ENCODE results near the gene PIGT. TPM values are rescaled to one million over a fixed set of nuclear protein-coding genes. Genes with fewer than 3 reads are reported as not detected.
A peak's percentile ranks its signal among the peaks of the same experiment; 100 is the strongest.

PIGT gene
- total RNA-seq = 10 to 100 TPM; 49.9 to 86.3 (median 63.0) TPM

- 1 to 3% methylated on average over 9 to 46 of the region's 52 CpGs for WGBS, 2 donors
- peaks cover 14 to 38% (median 22%) of the 10 kb centered on the region in 4 donors for H3K36me3 ChIP-seq
- TF ChIP-seq POLR2A (IDR thresholded peaks at IDR 0.05) (peak; percentile 73 to 92 (median 84)), POLR2AphosphoS5 (IDR thresholded peaks at IDR 0.05) (peak; percentile 81 to 90), CTCF (IDR thresholded peaks at IDR 0.05) (peak in 2 of 6 experiments; percentile 3 to 23), EP300 (IDR thresholded peaks at IDR 0.05) (peak in 1 of 4 donors; percentile 21)
- H3K27me3 ChIP-seq = no peaks in the 10 kb centered on the region
- peaks cover 20 to 33% (median 25%) of the 10 kb centered on the region in 4 donors for H3K4me1 ChIP-seq
- peak within 1 kb of the TSS; percentile 80 to 91 (median 88) for H3K27ac ChIP-seq
- ATAC-seq (ENCODE audit: low FRiP score in 2 of 2) = peak; percentile 93 to 95
- H3K9me3 ChIP-seq = no peaks in the 10 kb centered on the region
- H3K4me3 ChIP-seq = peak within 1 kb of the TSS; percentile 71 to 94 (median 87)
- peak; percentile 91 to 92 for DNase-seq
Observed at GRCh38 chr20:45415822-45416637, at the start of gene PIGT. PIGT (plus strand) TSS chr20:45416141; CDS start chr20:45416157, 16 bp downstream.

GRCh38 chr20:45366192-45366591 is 49.7 kb upstream of the PIGT start:
- peaks cover 7 to 34% (median 20%) of the 10 kb centered on the region in 4 donors for H3K36me3 ChIP-seq
- no peak overlapping the region for H3K27ac ChIP-seq
- H3K4me1 ChIP-seq = peaks cover 23 to 62% (median 35%) of the 10 kb centered on the region in 4 donors
- no peak overlapping the region for H3K4me3 ChIP-seq
- no peaks in the 10 kb centered on the region for H3K27me3 ChIP-seq
- ATAC-seq (ENCODE audit: low FRiP score in 2 of 2) (no peak), DNase-seq (no peak)
- TF ChIP-seq POLR2A (IDR thresholded peaks at IDR 0.05) = no peak
- TF ChIP-seq EP300 (IDR thresholded peaks at IDR 0.05) = no peak
- no peak for TF ChIP-seq CTCF (IDR thresholded peaks at IDR 0.05)
- no peak for TF ChIP-seq POLR2AphosphoS5 (IDR thresholded peaks at IDR 0.05)
- WGBS, 2 donors = 87 to 96% methylated on average over 1 of the region's 1 CpG
- no peaks in the 10 kb centered on the region for H3K9me3 ChIP-seq

- peaks cover 23 to 59% (median 35%) of the 10 kb centered on the region in 4 donors for H3K4me1 ChIP-seq
- ATAC-seq (ENCODE audit: low FRiP score in 2 of 2) = no peak
- no peak overlapping the region for H3K4me3 ChIP-seq
Observed at GRCh38 chr20:45366631-45367030, 49.3 kb upstream of the PIGT start.

GRCh38 chr20:45367126-45367525 is 48.8 kb upstream of the PIGT start:
- no peaks in the 10 kb centered on the region for H3K9me3 ChIP-seq
- H3K36me3 ChIP-seq = peaks cover 7 to 34% (median 20%) of the 10 kb centered on the region in 4 donors
- TF ChIP-seq POLR2AphosphoS5 (IDR thresholded peaks at IDR 0.05) = no peak
- TF ChIP-seq CTCF (IDR thresholded peaks at IDR 0.05) = no peak
- TF ChIP-seq EP300 (IDR thresholded peaks at IDR 0.05) = no peak
- no peak for TF ChIP-seq POLR2A (IDR thresholded peaks at IDR 0.05)
- ATAC-seq (ENCODE audit: low FRiP score in 2 of 2) (no peak), DNase-seq (no peak)
- H3K4me1 ChIP-seq = peaks cover 20 to 54% (median 31%) of the 10 kb centered on the region in 4 donors
- H3K27me3 ChIP-seq = no peaks in the 10 kb centered on the region
- H3K4me3 ChIP-seq = no peak overlapping the region
- H3K27ac ChIP-seq = peak overlapping the region in 2 of 4 donors; percentile 55 to 59

More at GRCh38 chr20:45366631-45367030, 49.3 kb upstream of the PIGT start:
- no peaks in the 10 kb centered on the region for H3K27me3 ChIP-seq
- H3K9me3 ChIP-seq = no peaks in the 10 kb centered on the region
- 80 to 94% methylated on average over 11 of the region's 11 CpGs for WGBS, 2 donors
- H3K27ac ChIP-seq = no peak overlapping the region
- H3K36me3 ChIP-seq = peaks cover 7 to 34% (median 20%) of the 10 kb centered on the region in 4 donors
- TF ChIP-seq POLR2AphosphoS5 (IDR thresholded peaks at IDR 0.05) (no peak), EP300 (IDR thresholded peaks at IDR 0.05) (no peak), POLR2A (IDR thresholded peaks at IDR 0.05) (no peak), CTCF (IDR thresholded peaks at IDR 0.05) (no peak)
- peak in 1 of 2 donors; percentile 10 for DNase-seq
